ENCODE data around the gene PRKCE. TPM values are rescaled to one million over a fixed set of nuclear protein-coding genes. Genes with fewer than 3 reads are reported as not detected.
A peak's percentile ranks its signal among the peaks of the same experiment; 100 is the strongest.

The PRKCE gene
- total RNA-seq, 2 donors from 2014 or later: 7.2 to 25.4 TPM

GRCh38 chr2:46036929-46037328 is 385.5 kb downstream of the PRKCE start:
- H3K4me3 ChIP-seq: no peak overlapping the region
- intact Hi-C loops (cut with DNase I): no loop called here
- no peaks in the 10 kb centered on the region for H3K36me3 ChIP-seq
- H3K27ac ChIP-seq: peak overlapping the region; percentile 19 to 52
- no peaks in the 10 kb centered on the region for H3K9me3 ChIP-seq
- 87% methylated on average over 7 of the region's 7 CpGs for WGBS
- no peak for DNase-seq (ENCODE audit: low spot score)
- TF ChIP-seq POLR2AphosphoS5 (IDR thresholded peaks at IDR 0.05) (no peak), POLR2A (IDR thresholded peaks at IDR 0.05) (no peak)
- TF ChIP-seq, protein P1, sequence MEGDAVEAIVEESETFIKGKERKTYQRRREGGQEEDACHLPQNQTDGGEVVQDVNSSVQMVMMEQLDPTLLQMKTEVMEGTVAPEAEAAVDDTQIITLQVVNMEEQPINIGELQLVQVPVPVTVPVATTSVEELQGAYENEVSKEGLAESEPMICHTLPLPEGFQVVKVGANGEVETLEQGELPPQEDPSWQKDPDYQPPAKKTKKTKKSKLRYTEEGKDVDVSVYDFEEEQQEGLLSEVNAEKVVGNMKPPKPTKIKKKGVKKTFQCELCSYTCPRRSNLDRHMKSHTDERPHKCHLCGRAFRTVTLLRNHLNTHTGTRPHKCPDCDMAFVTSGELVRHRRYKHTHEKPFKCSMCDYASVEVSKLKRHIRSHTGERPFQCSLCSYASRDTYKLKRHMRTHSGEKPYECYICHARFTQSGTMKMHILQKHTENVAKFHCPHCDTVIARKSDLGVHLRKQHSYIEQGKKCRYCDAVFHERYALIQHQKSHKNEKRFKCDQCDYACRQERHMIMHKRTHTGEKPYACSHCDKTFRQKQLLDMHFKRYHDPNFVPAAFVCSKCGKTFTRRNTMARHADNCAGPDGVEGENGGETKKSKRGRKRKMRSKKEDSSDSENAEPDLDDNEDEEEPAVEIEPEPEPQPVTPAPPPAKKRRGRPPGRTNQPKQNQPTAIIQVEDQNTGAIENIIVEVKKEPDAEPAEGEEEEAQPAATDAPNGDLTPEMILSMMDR (IDR thresholded peaks at IDR 0.05): no peak
- H3K4me1 ChIP-seq (replicated peaks): peaks cover 8% of the 10 kb centered on the region
- H3K27me3 ChIP-seq (replicated peaks; ENCODE audit: insufficient read depth): no peaks in the 10 kb centered on the region

GRCh38 chr2:46039543-46040303 is 388.2 kb downstream of the PRKCE start:
- no peaks in the 10 kb centered on the region for H3K36me3 ChIP-seq
- 88% methylated on average over 4 of the region's 4 CpGs for WGBS
- no peak for TF ChIP-seq POLR2A (IDR thresholded peaks at IDR 0.05)
- no peak for TF ChIP-seq POLR2AphosphoS5 (IDR thresholded peaks at IDR 0.05)
- TF ChIP-seq, protein P1 (IDR thresholded peaks at IDR 0.05): no peak
- H3K4me1 ChIP-seq (replicated peaks): peaks cover 16% of the 10 kb centered on the region
- no peaks in the 10 kb centered on the region for H3K9me3 ChIP-seq
- no peaks in the 10 kb centered on the region for H3K27me3 ChIP-seq (replicated peaks; ENCODE audit: insufficient read depth)
- peak overlapping the region; percentile 13 to 52 for H3K27ac ChIP-seq
- DNase-seq (ENCODE audit: low spot score): no peak
- intact Hi-C loops (cut with DNase I): no loop called here
- no peak overlapping the region for H3K4me3 ChIP-seq

- intact Hi-C loops (cut with DNase I): no loop called here
- peaks cover 16% of the 10 kb centered on the region for H3K4me1 ChIP-seq (replicated peaks)
- peak overlapping the region; percentile 52 to 65 for H3K27ac ChIP-seq
Observed at GRCh38 chr2:46040563-46041155, 389.2 kb downstream of the PRKCE start.

DNA sequence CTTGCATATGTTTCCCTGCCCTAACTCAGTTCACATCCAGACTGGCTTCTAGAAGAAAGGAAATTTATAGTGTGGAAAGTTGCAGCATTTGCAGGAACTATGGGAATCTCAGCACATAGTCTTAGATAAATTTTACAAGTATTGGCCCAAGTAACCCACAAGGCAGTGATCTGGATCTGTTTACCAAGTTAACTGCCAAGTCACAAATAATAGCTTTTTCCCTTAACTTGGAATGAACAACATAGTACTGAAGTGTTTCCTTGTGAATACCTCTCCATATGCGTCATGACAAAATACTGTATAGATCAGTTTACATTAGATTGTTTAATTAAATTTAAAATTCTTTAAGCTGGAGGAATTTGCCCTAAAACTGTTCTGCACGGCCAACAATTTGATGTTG is 390.0 kb downstream of the PRKCE start:
- H3K27me3 ChIP-seq (replicated peaks; ENCODE audit: insufficient read depth): no peaks in the 10 kb centered on the region
- no peak overlapping the region for H3K4me3 ChIP-seq
- 36% methylated on average over 2 of the region's 2 CpGs for whole genome bisulfite sequencing
- H3K4me1 ChIP-seq (replicated peaks): peaks cover 16% of the 10 kb centered on the region
- no peaks in the 10 kb centered on the region for H3K36me3 ChIP-seq
- peak overlapping the region; percentile 65 to 69 for H3K27ac ChIP-seq
- H3K9me3 ChIP-seq: no peaks in the 10 kb centered on the region
- intact Hi-C loops (cut with DNase I): no loop called here
- TF ChIP-seq POLR2A (IDR thresholded peaks at IDR 0.05) (no peak), POLR2AphosphoS5 (IDR thresholded peaks at IDR 0.05) (peak; percentile 62)
- DNase-seq (ENCODE audit: low spot score): no peak

More at GRCh38 chr2:46040563-46041155, 389.2 kb downstream of the PRKCE start:
- Histone ChIP-seq H3K9me3 (no peaks in the 10 kb centered on the region), H3K36me3 (no peaks in the 10 kb centered on the region), H3K4me3 (no peak overlapping the region), H3K27me3 (replicated peaks; ENCODE audit: insufficient read depth) (no peaks in the 10 kb centered on the region)
- TF ChIP-seq POLR2A (IDR thresholded peaks at IDR 0.05) (no peak), POLR2AphosphoS5 (IDR thresholded peaks at IDR 0.05) (no peak)
- TF ChIP-seq, protein P1 (IDR thresholded peaks at IDR 0.05): no peak
- 83% methylated on average over 7 of the region's 7 CpGs for WGBS
- no peak for DNase-seq (ENCODE audit: low spot score)

- H3K36me3 ChIP-seq: no peaks in the 10 kb centered on the region
- no peaks in the 10 kb centered on the region for H3K27me3 ChIP-seq (replicated peaks; ENCODE audit: insufficient read depth)
- TF ChIP-seq, protein P1 (IDR thresholded peaks at IDR 0.05): peak in 1 of 4 experiments; percentile 22
- TF ChIP-seq POLR2AphosphoS5 (IDR thresholded peaks at IDR 0.05): no peak
- WGBS: 50% methylated on average over 4 of the region's 4 CpGs
- peak overlapping the region; percentile 65 to 69 for H3K27ac ChIP-seq
- no peak overlapping the region for H3K4me3 ChIP-seq
- H3K9me3 ChIP-seq: no peaks in the 10 kb centered on the region
- H3K4me1 ChIP-seq (replicated peaks): peaks cover 16% of the 10 kb centered on the region
- no peak for DNase-seq (ENCODE audit: low spot score)
- intact Hi-C loops (cut with DNase I): no loop called here
Observed at GRCh38 chr2:46042207-46042637, 390.7 kb downstream of the PRKCE start.
